Stimulated activated CD4-positive, alpha-beta T cell treated with anti-CD3 and anti-CD28 coated beads, TNF-alpha, amount 100 ng/mL, for 4 hours (primary cell): ENCODE results near the gene ZSCAN21.
"Not testable (repeated sequence)": the region's sequence is repeated elsewhere in the genome, so short reads cannot be mapped to it uniquely, and the experiment has no call there.

Experiments
- DNase-seq, 3 experiments: peaks; one replicate each; pipeline ENCODE4 v3.0.0-alpha.2; 2020; ENCODE audit warnings: low read depth in 3 of 3

The ZSCAN21 gene

DNA sequence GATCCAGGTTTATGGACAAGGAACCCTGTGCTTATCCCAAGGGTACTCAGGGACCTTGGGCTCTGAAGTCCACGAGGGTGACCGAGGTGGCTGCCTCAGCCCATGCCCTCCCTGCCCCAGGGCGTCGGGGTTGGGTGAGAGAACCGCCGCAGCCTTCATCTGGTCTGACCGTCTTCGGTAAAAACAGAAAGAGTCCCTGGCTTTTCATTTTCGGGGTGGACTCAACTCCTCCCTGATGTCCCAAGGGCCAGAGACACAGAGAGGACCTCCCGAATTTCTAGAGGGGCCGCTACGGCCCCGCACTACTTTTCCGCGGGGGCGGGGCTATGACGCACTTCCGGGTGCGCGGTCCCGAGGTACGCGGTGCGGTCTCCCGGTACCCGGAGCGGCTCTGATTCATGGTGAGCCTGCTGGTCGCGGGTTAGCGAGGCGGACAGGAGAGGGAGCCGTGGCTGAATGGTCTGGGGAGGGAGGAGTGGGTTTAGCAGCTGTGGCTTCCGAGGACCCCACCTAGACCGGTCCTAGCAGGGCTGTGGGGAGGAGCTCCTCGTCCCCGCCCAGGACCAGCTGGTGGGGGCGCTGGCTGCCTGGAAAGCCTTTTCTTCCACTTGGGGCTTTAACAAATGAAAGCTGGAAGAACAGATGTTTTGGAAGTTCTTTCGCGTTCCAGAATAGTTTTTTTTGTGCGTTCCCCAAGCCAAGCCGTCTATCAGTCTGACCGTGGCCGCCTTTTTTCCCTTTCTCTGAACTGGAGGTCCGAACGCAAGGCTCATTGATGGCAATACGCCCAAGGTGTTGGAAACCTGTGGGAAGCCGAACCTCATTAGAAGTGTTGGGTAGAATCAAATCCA lies at the start of gene ZSCAN21:
Gene ZSCAN21, plus strand, starts transcription at position 334 of the 851 bp plus-strand sequence. CDS start 7,233 bp downstream, outside the sequence.
- DNase-seq: peak; percentile 73 to 74 (median 73)

DNA sequence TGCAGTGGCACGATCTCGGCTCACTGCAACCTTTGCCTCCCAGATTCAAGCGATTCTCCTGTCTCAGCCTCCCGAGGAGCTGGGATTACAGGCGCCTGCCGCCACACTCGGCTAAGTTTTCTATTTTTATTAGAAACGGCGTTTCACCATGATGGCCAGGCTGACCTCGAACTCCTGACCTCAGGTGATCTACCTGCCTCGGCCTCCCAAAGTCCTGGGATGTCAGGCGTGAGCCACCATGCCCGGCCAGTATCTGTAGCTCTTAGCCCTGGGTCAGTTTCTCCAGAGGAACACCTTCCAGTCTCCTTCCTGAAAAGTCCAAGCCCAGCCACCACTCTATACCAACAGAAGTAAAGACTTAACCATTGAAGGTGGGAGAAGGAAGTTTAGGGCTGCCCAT lies 49.3 kb upstream of the ZSCAN21 start:
- DNase-seq: no peak

DNA sequence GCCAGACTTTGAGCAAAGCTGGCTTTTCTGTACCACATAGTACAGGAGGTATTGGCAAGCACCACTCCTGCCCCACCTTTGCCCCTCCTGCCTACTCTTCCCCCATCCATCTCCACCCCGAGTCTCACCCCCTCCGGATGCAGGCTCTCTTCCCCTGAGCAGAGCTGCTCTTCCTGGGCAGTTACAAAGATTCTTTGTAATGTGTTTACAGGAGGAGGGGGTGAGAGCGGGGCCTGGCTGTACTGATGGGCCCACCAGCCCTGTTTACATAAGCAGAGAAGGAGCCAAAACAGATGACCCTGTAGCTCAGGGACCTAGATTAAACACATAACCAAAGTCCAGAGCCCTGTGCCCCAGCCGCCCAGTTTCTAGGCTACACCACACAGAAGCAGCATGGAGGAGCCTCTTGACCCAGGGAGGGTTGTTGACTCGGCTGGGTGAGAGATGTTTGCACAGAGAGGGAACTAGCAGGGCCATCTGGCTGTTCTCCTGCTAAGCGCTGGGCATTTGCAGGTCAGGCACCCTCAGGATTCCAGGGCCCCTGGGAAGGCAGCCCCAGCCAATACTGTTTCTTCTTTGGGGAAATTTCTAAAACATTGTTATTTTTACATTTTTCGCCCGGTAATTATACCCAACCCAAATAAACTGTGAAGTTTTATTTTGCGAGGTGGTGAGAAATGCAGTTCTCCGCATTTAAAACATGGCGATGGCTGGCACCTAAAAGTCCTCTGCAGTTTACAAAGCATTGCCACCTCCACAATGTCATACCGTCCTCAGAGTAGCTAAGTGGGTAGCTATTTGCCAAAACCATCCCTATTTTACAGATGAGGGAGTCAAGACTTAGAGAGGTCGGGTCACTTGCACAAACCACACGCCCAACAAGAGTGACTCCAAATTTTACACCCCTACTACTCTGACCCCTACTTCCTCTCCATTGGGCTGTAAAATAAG lies 45.6 kb upstream of the ZSCAN21 start:
- no peak for DNase-seq

DNA sequence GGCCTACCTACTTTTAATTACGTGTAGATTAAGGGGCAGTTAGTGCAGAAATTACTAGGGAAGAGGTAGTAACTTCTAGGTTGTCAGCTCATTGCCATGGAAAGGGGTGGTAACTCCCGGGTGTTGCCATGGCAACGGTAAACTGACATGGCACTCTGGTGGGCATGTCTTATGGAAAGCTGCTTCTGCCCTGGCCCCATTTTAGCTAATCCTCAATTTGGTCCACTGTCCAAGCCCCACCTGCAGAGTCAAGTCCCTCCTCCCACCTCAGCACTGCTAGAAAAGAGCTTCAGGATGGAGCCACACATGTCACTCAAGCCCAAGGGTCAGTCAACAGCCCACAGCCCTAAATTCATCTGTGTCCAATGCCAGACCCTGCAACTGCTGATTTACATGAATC lies 41.7 kb upstream of the ZSCAN21 start:
- no peak for DNase-seq

DNA sequence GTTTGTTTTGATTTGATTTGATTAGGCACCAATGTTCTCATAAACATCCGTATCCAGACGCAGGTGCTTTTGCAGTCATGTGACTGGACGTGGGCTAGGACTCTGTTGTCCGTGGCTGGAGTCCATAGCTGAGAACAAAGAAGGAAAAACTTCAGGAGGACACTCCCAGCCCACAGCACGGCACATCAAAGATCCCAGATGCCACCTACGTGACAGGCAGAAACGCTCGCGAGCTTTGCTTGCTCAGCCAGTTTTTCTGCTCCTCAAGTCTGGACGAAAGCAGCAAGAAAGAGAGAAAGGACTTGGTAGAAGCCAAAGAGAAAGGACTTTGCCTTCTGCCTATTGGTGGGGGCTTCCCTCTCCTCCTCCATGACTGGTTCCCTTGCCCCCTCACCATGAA lies 41.0 kb upstream of the ZSCAN21 start:
- no peak for DNase-seq

DNA sequence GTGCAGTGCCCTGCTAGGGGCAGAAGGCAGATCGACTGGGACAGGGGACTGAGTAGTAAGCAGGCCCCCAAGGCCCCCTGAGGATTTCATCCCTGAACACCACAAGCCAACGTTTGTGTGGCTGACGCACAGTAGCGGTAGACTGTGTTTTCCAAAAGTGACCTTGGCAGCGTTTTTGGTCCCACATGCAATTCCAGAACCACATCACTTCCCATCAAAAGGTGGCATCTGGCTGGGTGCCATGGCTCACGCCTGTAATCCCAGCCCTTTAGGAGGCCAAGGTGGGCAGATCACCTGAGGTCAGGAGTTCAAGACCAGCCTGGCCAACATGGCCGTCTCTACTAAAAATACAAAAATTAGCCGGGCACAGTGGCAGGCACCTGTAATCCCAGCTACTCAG lies 39.6 kb upstream of the ZSCAN21 start:
- not testable (repeated sequence) for DNase-seq

DNA sequence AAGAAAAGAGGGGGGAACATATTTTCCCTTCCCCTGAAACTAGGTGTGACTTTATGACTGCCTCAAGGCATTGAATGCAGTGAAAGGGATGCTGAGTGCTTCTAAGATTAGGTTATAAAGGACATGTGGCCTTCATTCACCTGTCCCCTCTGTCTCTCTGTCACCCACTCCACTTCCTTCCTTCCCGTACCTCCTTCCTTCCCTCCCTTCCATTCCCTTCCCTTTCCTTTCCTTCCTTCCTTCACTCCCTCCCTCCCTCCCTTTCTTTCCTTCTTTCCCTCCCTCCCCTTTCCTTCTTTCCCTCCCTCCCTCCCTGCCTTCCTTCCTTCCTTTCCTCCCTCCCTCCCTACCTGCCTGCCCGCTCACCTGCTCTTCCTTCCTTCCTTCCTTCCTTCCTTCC lies 38.7 kb upstream of the ZSCAN21 start:
- DNase-seq: no peak

DNA sequence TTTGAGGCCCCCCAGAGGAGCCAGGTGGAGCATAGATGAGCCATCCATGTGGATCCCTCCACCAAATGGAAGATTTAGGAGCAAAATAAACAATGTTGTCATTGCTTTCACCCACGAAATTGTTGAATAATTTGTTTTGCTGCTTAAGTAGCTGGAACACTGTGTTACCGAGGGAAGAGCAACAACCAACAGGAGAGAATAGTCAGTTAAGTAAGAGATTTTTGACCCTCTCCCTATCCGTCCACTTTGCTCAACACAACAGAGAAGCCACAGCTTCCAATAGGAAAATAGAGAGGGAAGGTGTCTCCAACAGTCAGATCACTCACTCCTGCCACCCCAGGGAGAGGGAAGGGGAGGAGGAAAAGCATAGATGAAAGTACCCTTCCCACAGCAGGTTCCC lies 38.1 kb upstream of the ZSCAN21 start:
- DNase-seq: no peak

DNA sequence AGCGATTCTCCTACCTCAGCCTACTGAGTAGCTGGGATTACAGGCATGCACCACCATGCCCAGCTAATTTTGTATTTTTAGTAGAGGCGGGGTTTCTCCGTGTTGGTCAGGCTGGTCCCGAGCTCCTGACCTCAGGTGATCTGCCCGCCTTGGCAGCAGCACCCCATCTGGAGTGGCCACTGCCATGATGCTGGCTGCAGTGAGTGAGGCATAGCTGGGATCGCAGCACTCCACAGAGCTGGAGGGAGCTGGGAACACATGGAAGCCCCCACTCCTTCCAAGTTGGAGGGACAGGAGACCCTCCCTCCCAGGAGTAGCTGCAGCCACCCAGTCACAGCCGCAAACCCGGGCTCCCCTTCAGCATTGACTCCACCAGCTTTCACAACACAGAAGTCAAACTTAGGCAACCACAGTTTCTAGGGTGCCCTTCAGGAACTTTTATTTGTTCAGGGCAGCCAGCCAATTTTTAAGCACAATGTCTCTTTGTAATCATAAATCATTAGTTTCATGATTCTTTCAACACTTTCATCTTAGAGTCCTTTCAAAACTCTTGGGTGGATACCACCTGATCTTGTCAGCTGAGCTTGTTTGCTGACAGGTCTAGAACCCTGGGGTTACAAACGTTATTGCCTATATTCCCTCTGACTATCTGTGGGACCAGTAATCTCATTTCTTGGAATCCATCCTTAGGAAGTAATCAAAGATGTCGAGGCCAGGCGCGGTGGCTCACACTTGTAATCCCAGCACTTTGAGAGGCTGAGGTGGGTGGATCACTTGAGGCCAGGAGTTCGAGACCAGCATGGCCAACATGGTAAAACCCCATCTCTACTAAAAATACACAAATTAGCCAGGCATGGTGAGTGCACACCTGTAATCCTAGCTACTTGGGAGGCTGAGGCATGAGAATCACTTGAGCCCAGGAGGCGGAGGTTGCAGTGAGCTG lies 36.9 kb upstream of the ZSCAN21 start:
- DNase-seq: not testable (repeated sequence)

DNA sequence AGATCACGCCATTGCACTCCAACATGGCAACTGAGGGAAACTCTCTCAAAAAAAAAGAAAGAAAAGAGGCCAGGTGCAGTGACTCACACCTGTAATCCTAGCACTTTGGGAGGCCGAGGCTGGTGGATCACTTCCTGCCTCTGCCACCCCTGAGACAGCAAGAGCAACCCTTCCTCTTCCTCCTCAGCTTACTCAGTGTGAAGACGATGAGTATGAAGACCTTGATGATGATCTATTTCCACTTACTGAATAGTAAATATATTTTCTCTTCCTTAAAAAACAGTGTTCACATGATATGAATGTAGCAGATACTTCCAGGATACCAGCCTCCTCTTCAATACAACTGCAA lies 36.3 kb upstream of the ZSCAN21 start:
- peak in 2 of 3 experiments; percentile 6 to 17 for DNase-seq

DNA sequence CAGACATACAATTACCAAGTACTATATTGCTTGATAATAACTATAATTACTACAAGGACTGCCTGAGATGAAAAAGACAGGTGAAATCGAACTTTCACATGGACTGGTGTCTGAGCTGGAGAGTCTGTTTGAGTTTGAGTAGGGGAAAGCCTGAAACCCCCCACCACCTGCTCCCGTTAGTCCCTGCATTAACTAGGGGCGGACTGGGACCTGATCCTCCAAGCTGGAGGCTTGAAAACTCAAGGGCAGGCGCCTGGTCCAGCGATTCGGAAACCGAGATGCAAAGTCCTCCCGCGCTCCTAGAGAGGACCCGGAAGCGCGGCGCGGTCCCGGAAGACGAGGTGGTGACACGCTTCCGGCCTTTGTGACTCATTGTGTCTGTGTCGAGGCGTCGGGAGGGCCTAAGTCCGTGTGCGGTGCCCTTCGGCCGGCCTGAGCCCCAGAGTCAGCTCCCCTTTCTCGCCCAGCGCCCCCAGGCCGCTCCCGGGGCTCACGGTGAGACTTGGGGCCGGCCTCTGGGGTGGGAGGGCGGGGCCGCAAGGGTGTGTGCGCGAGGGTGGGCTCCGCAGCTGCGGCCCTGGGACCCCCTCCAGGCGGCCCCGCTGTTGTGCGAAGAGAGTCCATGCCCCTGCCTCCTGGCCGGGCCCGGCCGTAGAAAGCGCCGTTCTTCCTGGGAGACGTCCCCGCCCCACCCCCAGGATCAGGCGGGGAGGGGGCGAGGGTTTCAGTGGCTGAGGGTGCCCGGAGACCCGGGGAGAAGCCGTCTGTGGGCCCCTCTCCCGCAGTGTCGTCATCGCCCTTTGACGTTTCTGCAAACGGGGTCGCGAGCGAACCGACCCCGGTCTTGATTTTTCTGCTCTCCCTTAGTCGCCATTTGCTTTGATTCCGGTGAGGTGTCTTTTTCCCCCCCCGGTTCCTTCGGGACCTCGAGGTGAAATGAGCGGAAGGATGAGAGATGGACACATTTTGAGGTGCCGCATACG lies 34.1 kb upstream of the ZSCAN21 start, which contains the start of gene ZKSCAN1:
Gene ZKSCAN1, plus strand, starts transcription at position 365 of the 983 bp plus-strand sequence. CDS start 7,911 bp downstream, outside the sequence.
- DNase-seq: peak; percentile 70 to 72 (median 72)

DNA sequence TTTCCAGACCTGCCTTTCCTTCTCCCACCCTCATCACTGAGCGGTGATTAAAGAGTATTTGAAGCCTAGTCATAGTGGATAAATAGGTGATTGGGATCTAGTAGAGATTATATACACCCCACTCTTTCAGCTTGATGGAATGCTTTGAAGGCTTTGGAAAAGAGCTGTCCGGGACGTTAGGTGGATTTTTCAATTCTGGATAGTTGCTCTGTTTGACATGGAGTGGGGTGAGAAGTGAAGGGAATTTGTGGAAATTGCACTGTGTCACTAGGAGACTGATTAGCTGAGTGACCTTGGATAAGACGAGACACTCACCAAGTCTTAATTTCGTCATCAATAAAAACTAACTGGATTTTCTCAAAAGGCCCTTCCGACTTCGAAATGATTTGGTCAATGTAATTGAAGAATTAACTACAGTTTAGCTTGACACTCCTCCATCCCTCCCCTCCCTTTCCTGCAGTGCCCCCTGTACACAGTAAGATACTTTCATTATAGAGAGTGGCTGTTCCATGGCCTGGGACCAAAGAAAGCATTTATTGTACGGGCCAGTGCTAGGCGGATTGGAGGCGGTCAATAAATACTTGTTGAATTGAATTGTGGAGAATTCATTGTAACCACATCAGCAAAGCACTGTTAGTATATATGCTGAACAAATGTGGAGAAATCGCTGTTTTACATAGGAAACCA lies 33.2 kb upstream of the ZSCAN21 start:
- DNase-seq: no peak

DNA sequence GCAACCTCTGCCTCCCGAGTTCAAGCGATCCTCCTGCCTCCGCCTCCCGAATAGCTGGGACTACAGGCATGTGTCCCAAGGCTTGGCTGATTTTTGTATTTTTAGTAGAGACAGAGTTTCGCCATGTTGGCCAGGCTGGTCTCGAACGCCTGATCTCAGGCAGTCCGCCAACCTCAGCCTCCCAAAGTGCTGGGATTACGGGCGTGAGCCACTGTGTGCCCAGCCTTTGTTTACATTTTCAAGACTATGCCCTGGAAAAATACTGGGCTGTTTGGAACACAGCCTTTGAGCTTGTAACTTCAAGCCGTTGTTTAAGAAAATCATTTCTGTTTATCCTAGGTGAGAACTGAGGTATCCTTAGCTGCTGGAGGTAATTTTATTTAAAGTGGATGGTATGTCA lies 32.3 kb upstream of the ZSCAN21 start:
- DNase-seq: no peak

DNA sequence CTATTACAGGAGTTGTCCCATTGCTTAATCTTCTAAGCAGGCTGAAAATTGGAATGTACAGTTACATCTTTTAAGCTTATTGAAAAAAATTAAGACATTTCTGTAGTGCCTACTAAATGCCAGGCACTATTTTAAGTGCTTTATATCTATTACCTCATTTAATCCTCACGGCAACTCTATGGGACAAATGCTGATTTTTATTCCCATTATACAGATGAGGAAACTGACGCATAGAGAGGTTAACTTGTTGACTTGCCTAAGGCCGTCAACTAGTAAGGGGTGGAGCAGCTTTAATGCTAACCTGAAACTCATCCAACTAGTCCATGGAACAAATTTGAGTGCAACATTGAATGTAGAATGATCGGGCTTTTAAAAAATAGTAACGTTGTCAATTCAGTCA lies 31.7 kb upstream of the ZSCAN21 start:
- no peak for DNase-seq

DNA sequence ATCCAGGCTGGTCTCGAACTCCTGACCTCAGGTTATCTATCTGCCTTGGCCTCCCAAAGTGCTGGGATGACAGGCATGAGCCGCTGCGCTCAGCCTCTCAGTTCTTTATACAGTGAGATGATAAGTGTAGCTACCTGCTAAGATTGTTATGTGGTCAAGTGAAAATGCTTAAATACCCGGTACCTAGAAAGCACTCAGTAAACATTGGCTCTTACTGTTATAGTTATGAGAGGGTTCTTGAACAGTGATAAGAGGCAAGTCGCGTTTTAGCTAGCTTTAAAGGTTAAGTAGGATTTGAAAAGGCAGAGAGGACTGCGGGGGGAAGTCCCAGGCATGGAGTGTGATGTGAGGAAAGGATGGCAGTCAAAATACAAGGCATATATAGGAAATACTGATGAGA lies 29.7 kb upstream of the ZSCAN21 start:
- DNase-seq: no peak

DNA sequence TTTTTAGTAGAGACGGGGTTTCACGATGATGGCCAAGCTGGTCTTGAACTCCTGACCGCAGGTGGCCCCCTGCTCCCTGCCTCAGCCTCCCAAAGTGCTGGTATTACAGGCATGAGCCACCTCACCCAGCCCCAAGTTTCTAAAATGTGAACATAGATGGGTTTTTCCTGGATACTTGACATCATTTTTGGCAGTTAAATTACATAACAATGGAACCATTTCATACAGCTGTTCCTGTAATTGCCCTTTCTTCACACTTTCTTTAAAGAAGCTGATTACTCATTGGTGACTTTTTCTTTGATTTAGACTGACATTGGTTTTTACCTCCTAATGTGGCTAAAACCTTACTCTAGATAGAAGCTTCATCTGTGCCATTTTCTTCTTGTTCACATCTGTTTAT lies 28.3 kb upstream of the ZSCAN21 start:
- no peak for DNase-seq

DNA sequence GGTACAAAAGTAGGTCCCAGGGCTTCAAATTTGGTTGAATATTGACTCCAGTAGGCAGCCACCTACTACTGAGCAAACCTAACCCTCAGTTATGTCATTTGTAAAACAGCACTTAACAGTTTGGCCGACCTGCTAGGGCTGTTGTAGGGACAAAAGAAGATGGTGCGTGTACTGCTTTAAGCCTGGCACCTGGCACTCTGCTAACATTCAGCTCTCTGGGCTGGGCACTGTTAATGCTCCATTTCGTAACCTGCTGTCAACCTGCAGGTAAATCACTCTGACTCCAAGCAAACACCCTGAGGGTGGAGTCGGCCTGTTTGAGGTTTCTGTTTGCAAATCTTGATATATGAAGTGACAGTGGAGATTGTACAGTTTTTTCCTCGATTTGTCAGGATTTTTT lies 27.0 kb upstream of the ZSCAN21 start:
- DNase-seq: no peak

DNA sequence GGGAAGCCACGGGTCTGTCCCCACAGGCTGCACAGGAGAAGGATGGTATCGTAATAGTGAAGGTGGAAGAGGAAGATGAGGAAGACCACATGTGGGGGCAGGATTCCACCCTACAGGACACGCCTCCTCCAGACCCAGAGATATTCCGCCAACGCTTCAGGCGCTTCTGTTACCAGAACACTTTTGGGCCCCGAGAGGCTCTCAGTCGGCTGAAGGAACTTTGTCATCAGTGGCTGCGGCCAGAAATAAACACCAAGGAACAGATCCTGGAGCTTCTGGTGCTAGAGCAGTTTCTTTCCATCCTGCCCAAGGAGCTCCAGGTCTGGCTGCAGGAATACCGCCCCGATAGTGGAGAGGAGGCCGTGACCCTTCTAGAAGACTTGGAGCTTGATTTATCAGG lies 26.0 kb upstream of the ZSCAN21 start:
- no peak for DNase-seq

DNA sequence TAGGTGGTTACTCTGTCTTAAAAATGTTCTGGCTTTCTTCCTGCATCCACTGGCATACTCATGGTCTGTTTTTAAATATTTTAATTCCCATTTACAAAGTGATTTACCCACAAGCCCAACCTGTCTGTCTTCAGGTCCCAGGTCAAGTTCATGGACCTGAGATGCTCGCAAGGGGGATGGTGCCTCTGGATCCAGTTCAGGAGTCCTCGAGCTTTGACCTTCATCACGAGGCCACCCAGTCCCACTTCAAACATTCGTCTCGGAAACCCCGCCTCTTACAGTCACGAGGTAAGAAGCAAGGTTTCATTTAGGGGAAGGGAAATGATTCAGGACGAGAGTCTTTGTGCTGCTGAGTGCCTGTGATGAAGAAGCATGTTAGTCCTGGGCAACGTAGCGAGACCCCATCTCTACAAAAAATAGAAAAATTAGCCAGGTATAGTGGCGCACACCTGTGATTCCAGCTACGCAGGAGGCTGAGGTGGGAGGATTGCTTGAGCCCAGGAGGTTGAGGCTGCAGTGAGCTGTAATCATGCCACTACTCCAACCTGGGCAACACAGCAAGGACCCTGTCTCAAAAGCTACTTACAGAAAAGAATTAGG lies 25.5 kb upstream of the ZSCAN21 start:
- DNase-seq: no peak
